PC-9 (cell line): ENCODE data around the gene FAM53A. TPM values are rescaled to one million over a fixed set of nuclear protein-coding genes. Genes with fewer than 3 reads are reported as not detected.

ENCODE experiments used
- BruUV-seq: library from RNA; stranded (reverse); fragments of 400-500 nt; replicated peaks from 2 replicates; lab custom pipeline; 2021; lab: Mats Ljungman, UMichigan
- CTCF ChIA-PET: fragments of 300-600 bp; sonication (Branson Sonifier 250); formaldehyde crosslinking; loops from one replicate; lab custom pipeline; 2022; ENCODE audit warnings: antibody characterized with exemption; lab: Charles Lee
- POLR2A ChIA-PET: fragments of 300-600 bp; sonication (Branson Sonifier 250); formaldehyde crosslinking; loops from one replicate; lab custom pipeline; 2022; ENCODE audit warnings: antibody characterized with exemption; ENCODE audit not compliant: unreplicated experiment; lab: Charles Lee
- DNase-seq, 2 experiments: peaks; one replicate each; pipeline versions ENCODE4 v3.0.0 to v3.0.0-alpha.2; 2015 to 2022; ENCODE audit warnings: mixed read lengths in 1 of 2
- H2AFZ ChIP-seq: fragments of 200-600 bp; sonication (generic); 2 replicates; pipeline ENCODE4 v1.8.1; 2017; ENCODE audit warnings: antibody characterized with exemption
- H3F3A ChIP-seq: fragments of 200-600 bp; sonication (generic); 2 replicates; pipeline ENCODE4 v1.8.1; 2017; ENCODE audit warnings: antibody characterized with exemption, mild to moderate bottlenecking, low read depth; ENCODE audit not compliant: insufficient read depth
- H3K27ac ChIP-seq: fragments of 200-600 bp; sonication (generic); 2 replicates; pipeline ENCODE4 v1.6.1; 2016; ENCODE audit warnings: mixed run types
- H3K27me3 ChIP-seq: fragments of 200-600 bp; sonication (generic); 2 replicates; pipeline ENCODE4 v1.6.1; 2016; ENCODE audit warnings: low read depth, mixed run types; ENCODE audit not compliant: insufficient read depth
- H3K36me3 ChIP-seq: fragments of 200-600 bp; sonication (generic); 2 replicates; pipeline ENCODE4 v1.6.1; 2016; ENCODE audit warnings: low read depth, mixed run types
- H3K4me1 ChIP-seq: fragments of 200-600 bp; sonication (generic); replicated peaks from 2 replicates; pipeline ENCODE4 v1.6.1; 2016; ENCODE audit warnings: mixed run types; ENCODE audit not compliant: insufficient read depth
- H3K4me2 ChIP-seq: fragments of 200-600 bp; sonication (generic); 2 replicates; pipeline ENCODE4 v1.6.1; 2017; ENCODE audit warnings: mixed run types
- H3K4me3 ChIP-seq: fragments of 200-600 bp; sonication (generic); 2 replicates; pipeline ENCODE4 v1.6.1; 2016; ENCODE audit warnings: mixed run types
- H3K79me2 ChIP-seq: fragments of 200-600 bp; sonication (generic); 2 replicates; pipeline ENCODE4 v1.6.1; 2017; ENCODE audit warnings: low read depth, mixed run types
- H3K9me2 ChIP-seq: fragments of 200-600 bp; sonication (generic); 2 replicates; pipeline ENCODE4 v1.8.1; 2017; ENCODE audit warnings: mild to moderate bottlenecking; ENCODE audit not compliant: insufficient read depth
- H3K9me3 ChIP-seq: fragments of 200-600 bp; sonication (generic); 2 replicates; pipeline ENCODE4 v1.8.1; 2016; ENCODE audit warnings: low read depth; ENCODE audit not compliant: insufficient read depth
- H4K20me1 ChIP-seq: fragments of 200-600 bp; sonication (generic); 2 replicates; pipeline ENCODE4 v1.8.1; 2017; ENCODE audit not compliant: insufficient read depth
- EZH2 ChIP-seq: fragments of 200-600 bp; sonication (generic); IDR thresholded peaks from 2 replicates; pipeline ENCODE4 v1.8.0; 2017; ENCODE audit warnings: antibody characterized with exemption, low read depth
- intact Hi-C: fragments of 100-400 bp; cut with micrococcal nuclease; formaldehyde crosslinking; loops from one replicate; pipeline ENCODE4 v1.10.0; 2022; ENCODE audit not compliant: unreplicated experiment
- total RNA-seq: library from RNA; stranded (reverse); gene quantifications from 2 replicates; pipeline ENCODE4 v1.2.3, GENCODE V29; 2021
- TF ChIP-seq, protein P1 (sequence below): fragments of 200-600 bp; sonication (generic); conservative IDR thresholded peaks from 2 replicates; pipeline ENCODE4 v1.6.1; 2017; ENCODE audit warnings: mixed run types, antibody characterized with exemption, mild to moderate bottlenecking, moderate library complexity

FAM53A gene
- total RNA-seq, 1 experiment from 2014 or later: 4.0 TPM

DNA sequence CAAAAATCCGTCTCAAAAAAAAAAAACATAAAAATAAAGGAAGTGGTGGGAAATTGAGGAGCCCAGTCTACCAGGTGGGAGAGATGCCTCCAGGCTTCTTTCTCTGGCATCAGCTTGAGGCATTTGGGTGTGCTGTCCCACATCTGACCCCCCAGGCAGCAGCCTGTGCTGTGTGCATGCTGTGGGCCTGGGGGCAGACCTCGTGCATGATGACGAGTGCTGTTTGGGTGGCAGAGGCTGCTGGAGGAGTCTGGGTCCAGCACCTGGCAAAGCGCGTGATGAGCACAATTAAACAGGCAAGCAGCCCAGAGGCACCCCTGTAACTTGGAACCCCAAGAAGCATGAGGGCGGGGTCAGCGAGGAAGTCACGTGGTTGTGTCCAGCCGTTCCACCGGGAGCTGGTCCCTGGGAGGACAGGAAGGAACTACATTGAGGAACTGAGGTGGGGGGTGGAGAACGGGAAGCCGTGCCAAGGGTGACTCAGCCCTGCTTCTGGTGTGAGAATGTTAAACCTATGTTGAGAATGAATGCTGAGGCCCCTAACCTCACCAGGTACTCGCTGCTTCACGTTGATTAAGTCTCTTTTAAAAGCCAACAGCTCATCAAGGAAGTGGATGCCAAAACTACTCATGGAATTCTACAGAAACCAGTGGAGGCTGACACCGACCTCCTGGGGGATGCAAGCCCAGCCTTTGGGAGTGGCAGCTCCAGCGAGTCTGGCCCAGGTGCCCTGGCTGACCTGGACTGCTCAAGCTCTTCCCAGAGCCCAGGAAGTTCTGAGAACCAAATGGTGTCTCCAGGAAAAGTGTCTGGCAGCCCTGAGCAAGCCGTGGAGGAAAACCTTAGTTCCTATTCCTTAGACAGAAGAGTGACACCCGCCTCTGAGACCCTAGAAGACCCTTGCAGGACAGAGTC is 43.3 kb upstream of the FAM53A start:
- peaks cover 9% of the 10 kb centered on the region; the same call in 1 of the 2 replicates for H4K20me1 ChIP-seq
- CTCF ChIA-PET: interaction anchor here (0.6 to 1.2 kb wide), 4 partner anchors 8 to 96 kb away, joined by 3 to 4 read pairs (median 3); no protein-coding TSS in a partner anchor
- peaks cover 79% of the 10 kb centered on the region for H3K4me1 ChIP-seq
- peak overlapping the region; percentile 24; the same call in 1 of the 2 replicates for H3K4me3 ChIP-seq
- H3K9me2 ChIP-seq: no peaks in the 10 kb centered on the region
- BruUV-seq: no TSS peak
- H2AFZ ChIP-seq: no peak overlapping the region
- H3K79me2 ChIP-seq: peaks cover 75% of the 10 kb centered on the region
- no peak for TF ChIP-seq EZH2
- TF ChIP-seq, protein P1, sequence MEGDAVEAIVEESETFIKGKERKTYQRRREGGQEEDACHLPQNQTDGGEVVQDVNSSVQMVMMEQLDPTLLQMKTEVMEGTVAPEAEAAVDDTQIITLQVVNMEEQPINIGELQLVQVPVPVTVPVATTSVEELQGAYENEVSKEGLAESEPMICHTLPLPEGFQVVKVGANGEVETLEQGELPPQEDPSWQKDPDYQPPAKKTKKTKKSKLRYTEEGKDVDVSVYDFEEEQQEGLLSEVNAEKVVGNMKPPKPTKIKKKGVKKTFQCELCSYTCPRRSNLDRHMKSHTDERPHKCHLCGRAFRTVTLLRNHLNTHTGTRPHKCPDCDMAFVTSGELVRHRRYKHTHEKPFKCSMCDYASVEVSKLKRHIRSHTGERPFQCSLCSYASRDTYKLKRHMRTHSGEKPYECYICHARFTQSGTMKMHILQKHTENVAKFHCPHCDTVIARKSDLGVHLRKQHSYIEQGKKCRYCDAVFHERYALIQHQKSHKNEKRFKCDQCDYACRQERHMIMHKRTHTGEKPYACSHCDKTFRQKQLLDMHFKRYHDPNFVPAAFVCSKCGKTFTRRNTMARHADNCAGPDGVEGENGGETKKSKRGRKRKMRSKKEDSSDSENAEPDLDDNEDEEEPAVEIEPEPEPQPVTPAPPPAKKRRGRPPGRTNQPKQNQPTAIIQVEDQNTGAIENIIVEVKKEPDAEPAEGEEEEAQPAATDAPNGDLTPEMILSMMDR: no peak
- DNase-seq: peak; percentile 94 to 99
- H3K9me3 ChIP-seq: no peaks in the 10 kb centered on the region
- H3K27me3 ChIP-seq: no peaks in the 10 kb centered on the region
- POLR2A ChIA-PET: interaction anchor here (0.6 to 1.4 kb wide), 6 partner anchors 15 to 1133 kb away, joined by 3 to 6 read pairs (median 4); partner anchors contain the start of gene SLBP
- peaks cover 25% of the 10 kb centered on the region; the same call in 1 of the 2 replicates for H3K36me3 ChIP-seq
- peak overlapping the region; percentile 70 for H3K4me2 ChIP-seq
- H3K27ac ChIP-seq: peak overlapping the region; percentile 94
- intact Hi-C loops: loop anchor here (2.0 to 10.0 kb wide), 5 partner anchors 15 to 383 kb away; partner anchors contain the start of genes FAM53A, SLBP and UVSSA
- peaks cover 74% of the 10 kb centered on the region for H3F3A ChIP-seq

DNA sequence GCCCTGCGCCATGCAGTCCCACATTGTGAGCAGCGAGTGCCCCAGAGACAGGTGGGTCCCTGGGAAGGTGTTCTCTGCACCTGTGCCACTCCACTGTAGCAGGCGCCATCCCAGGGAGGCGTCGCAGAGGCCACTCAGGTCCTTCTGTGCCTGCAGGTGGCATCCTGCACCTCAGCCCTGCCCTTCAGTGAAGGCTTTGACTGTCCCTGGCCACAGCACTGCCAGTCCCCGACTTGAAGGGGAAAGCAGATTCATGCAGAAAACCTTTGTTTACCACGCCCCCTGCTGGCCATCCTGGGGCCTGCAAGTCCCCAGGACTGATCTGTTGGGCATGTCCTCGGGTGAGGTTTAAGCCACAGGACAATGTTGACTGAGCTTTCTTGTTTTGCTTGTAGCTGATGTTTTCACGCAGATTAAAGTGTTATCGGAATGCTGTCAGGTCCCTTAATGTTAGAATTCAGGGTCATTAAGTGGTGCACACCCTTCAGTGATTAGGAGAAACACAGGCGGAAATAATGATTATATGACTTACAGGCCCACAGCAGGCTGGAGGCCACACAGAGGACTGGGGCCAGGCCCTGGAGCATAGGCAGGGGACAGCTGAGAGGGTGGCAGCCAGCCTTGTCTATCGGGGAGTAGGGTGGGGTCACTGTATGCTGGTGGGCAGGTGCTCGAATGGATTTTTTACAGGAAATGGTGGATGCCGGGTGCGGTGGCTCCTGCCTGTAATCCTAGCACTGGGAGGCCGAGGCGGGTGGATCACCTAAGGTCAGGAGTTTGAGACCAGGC is 42.2 kb upstream of the FAM53A start:
- CTCF ChIA-PET: interaction anchor here (0.6 to 1.0 kb wide), 2 partner anchors 33 to 107 kb away, joined by 3 to 7 read pairs; no protein-coding TSS in a partner anchor
- intact Hi-C loops: loop anchor here (1.0 to 10.0 kb wide), 6 partner anchors 14 to 382 kb away; partner anchors contain the start of genes FAM53A, SLBP and UVSSA
- Histone ChIP-seq H3K36me3 (0 out of 2 replicates have a peak, but pooled peaks cover 16% of the 10 kb centered on the region), H3K4me1 (peaks cover 71% of the 10 kb centered on the region), H4K20me1 (peaks cover 3% of the 10 kb centered on the region; the same call in 1 of the 2 replicates), H3K4me3 (no peak overlapping the region), H3F3A (peaks cover 68% of the 10 kb centered on the region), H3K27me3 (no peaks in the 10 kb centered on the region), H3K9me2 (no peaks in the 10 kb centered on the region), H3K9me3 (no peaks in the 10 kb centered on the region), H3K4me2 (peak overlapping the region; percentile 70), H3K79me2 (peaks cover 76% of the 10 kb centered on the region), H2AFZ (no peak overlapping the region), H3K27ac (peak overlapping the region; percentile 94)
- peak; percentile 88 to 90 for DNase-seq
- no TSS peak for BruUV-seq
- TF ChIP-seq, protein P1: peak; percentile 97
- TF ChIP-seq EZH2: no peak
- POLR2A ChIA-PET: interaction anchor here (1.4 kb wide), 1 partner anchor 14 kb away, joined by 6 read pairs; the partner anchor contains the start of gene SLBP
